Activated CD4-positive, CD25-positive, alpha-beta regulatory T cell (primary cell): ENCODE data around the gene PTPRD.

Experiments used
- DNase-seq, 4 experiments: peaks; one replicate each; lab custom pipeline; 2025; lab: John Stamatoyannopoulos, UW

The PTPRD gene

DNA sequence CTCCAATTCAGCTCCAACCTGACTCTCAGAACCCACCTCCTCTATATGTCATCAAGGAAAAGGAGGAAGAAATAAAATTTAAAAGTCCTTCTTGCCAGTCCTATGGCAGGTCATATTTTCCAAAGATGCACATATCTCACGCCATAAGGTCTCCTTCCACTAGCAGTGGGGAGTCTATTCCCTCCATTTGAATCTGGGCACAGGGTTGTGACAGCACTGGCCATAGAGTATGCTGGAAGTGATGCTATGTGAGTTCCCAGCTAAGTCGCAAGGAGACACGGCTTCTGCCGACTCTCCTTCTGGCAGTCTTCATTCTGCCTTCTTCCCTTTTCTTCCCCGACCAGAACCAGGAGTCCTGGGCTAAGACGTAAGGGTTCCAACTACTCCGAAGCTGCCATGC, 1929.3 kb downstream of the PTPRD start:
- DNase-seq: no peak

DNA sequence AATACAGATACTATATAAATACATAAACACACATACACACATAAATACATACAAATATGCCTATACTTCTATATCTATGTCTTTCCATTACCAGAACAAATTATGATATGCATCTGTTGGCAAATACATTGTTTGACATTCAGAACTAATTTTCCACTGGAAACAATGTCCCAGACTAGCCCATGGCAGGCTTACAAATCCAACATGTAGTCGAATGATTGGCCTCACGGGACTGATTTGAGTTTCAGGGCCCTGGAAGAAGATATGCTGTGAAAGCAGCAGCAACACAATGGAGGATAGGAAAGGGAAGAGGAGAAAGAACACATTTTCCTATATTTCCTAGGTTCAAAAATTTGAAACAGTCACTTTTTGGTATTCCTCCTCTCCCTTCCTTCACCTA, 1932.1 kb downstream of the PTPRD start:
- no peak for DNase-seq

DNA sequence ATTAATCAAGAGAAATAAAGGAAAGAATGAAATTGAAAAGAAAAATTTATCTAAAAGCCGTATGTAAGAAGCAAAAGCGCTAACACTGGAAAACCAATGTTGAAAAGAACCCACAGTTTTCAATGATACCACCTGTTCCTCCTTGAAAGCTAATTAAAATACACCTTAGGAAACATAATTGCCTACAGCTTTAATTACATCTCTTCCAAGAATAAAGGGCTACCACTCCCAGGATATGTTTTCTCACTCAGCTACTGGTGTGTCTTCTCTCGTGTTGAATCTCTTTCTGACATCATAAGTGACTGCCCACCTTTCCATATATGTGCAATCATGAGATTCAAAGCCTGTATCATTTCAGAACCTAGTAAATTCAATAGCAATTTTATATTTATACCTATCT, 1932.6 kb downstream of the PTPRD start:
- DNase-seq: no peak

DNA sequence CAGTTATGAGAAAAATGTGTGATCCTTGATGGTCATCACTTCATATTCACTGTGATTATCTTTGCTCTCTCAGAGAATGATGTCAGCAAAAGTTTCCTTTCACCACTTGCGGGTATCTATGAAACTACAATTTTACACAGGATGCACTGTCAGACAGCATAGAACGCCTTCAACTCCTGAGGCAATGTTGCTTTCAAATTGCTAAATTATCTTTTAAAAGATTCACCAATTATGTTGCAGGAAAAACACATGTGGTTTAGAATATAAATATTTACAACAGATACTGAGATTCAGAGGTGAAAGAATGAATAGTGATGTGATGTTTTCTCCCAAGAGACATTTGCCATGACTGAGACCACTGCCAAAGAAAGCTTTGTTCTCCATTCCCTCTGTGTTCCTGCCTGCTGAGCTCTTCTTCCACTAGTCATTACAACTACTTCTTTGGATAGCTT, 1933.4 kb downstream of the PTPRD start:
- no peak for DNase-seq

DNA sequence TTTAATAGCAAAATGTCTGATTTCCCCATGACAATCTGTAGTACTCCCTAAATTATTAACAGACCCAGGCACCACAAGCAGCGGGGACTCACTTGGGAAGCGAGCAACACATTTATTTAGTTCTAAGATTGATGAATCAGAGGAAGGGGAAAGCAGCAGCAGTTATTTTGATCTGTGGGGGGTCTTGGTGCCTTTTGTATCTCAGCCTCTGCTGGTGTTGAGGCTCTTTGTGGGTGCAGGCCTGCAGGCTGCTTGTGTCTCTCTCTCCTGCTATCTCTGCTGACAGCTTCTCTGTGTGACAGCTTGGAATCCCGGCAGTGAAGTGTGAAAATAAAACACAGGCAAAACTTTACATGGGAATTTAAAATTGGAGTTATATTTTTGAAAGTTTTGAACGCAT, 1935.1 kb downstream of the PTPRD start:
- DNase-seq: no peak

DNA sequence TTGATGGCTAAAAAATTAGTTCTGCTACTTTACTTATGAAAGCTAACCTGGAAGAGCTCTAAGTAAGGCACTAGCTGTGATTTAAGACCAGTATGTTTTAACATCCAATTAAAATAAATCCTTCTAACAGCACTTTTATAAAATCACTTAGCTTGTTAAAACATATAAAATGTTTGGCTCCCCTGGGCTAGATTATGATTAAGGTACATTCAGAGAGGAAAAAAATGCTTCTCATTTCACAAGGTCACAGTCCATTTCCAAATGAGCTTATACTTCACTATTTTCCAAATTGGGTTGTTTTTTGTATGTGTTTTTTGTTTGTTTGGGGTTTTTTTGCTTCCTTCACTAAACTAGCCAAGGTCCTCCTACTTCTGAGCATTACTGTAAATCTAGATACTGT, 1938.3 kb downstream of the PTPRD start:
- no peak for DNase-seq

DNA sequence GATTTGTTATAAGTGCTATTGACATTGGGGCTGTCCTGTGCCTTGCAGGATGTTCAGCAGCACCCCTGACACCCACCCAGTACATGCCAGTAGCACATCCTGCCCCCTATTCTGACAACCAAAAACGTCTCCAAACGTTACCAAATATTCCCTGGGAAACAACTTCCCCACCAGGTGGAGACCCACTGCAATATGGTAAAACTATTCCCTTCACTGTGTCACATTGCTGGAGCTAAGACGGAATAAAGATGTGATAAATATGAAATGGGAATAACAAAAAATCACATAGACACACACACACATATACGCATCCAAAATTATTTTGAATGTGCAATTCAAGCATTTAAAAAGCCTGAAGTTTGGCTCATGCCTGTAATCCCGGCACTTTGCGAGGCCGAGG, 1939.0 kb downstream of the PTPRD start:
- no peak for DNase-seq

DNA sequence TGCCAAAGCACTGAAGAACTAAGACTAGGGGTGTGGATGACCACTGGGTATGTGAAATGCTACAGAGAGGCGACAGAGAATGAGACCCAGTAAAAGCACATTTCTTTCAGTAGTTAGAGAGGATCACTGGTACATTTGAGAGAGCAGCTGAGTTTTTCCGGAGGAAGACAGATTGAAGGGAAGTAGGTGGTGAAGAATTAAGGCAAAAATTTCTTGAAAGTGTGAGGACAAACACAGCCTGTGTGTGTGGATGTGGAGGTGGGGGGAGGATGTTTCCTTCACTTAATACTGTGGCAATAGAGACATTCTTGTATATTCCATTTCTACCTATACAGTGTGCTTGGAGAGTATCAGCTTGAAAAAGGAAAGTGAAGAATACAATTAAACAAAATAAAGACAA, 1942.1 kb downstream of the PTPRD start:
- DNase-seq: no peak

DNA sequence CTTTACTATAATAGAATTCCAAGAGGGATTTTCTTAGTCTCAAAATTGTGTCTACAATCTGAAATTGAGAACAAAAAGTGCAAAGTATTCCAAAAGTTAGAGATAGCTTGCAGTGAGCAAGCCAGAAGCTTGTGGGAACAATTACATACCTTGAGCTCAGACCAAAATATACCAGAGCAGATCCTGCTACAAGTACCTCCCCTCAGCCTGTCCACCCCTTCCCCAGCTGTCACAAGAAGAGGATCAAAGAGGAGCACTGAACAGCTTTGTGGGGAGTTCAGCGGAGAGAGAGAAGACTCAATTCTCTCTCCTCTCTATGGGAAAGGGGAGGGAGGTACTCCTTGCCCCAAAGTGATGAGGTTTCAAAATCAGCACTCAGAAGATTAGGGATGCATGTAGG, 1944.1 kb downstream of the PTPRD start:
- DNase-seq: no peak

DNA sequence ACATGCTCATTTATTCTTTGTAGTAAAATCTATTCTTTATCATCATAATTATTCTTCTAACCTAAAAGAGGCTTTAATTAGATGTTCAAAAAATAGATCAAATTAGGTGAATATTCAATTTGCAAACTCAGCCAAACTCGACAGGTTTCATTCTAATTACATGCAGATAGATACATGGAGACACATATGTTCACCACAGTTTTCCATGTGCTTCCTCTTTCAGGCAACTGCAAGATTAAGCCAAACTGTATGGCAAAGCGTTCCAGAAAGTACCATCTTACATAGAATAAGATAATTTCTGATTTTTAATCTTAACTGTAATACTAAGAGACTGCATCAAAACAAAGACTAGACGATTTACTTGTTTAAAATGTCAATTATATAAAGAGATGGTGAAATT, 1944.6 kb downstream of the PTPRD start:
- no peak for DNase-seq

DNA sequence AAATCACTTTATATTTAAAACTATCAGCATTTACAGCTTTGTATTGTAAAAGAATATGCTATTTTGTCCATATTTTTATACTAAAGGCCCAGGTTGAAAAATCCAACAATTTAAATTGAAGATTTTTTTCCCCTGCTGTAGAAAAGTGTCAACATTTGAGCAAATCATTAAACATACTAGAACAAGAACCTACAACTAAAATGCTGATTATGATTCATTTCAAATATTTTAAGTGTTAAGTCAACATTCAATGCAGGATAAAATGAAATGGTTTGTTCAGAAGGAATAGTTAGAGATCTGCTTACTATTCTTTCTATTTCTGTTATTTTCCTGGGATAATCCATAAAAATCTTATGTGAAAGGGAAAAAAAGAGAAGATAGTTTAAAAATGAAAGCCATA, 1946.7 kb downstream of the PTPRD start:
- no peak for DNase-seq

DNA sequence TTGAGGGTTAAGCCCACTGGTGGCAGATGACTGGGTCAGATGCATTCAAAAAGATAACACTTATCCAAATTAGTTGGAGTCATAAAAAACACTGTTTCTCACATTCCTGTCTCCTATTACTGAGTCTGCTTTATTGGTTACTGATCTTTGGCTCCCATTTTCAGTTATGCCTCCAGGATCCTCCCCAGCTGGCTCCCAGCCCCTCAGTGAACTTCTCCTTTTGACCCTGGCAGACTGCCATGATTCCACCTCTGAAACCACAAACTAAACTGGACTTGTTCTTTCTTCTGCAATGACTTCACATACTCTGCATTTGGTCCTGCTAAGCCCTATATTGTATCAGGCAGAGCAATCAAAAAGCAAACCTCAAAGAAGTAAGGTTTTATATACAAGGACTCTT, 1952.4 kb downstream of the PTPRD start:
- DNase-seq: no peak

DNA sequence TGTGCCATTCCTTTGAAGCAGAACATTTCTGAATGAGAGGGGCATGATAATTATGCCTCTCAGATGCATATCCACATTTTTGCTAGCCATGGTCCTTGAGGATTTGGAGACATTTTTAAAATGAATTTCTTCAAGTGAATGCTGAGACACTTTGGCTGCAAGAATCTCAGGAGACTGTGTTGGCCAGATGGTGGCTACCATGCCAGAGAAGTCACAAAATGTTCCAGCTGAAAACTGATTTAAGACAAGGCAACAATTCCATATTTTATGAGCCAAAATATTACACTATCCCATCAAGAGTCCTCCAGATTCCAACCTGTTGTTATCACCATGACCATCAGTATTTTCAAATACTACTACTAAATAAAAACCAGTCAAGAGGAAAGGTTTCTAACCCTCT, 1953.7 kb downstream of the PTPRD start:
- no peak for DNase-seq

DNA sequence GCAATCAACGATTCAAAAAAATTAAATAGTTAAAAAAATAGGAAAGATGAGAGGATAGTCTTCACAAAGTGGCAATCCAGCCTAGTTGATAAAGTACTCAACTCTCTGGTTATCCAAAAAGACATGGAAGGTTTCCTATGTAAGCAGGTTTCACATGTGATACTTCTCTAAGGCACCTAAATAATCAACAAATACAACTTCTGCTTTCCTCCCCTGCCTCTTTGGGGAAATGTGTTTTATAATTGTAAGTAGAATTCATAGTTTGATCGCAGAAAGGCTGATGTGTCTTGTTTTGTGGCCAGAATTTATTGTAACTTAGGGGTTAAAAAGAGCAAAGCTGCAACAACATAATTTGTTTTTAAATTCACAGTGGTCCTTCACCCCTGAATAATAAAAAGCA, 1957.7 kb downstream of the PTPRD start:
- no peak for DNase-seq

DNA sequence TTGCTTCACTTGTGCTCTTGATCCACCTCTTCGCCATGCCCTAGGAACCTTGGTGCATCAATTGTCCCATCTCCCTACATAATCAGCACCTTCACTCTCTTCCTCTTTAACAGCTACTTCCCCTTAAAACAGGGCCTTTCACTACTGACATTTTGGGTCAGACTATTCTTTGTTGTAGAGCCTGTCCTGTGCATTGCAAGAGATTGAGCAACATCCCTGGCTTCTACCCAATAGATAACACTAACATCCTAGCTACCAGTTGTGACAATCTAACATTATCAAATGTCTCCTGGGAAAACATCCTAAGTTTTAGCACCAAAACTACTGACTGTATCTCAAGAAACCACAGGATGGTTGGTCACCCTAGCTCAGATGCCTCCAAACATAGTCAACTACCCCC, 1958.9 kb downstream of the PTPRD start:
- DNase-seq: no peak

DNA sequence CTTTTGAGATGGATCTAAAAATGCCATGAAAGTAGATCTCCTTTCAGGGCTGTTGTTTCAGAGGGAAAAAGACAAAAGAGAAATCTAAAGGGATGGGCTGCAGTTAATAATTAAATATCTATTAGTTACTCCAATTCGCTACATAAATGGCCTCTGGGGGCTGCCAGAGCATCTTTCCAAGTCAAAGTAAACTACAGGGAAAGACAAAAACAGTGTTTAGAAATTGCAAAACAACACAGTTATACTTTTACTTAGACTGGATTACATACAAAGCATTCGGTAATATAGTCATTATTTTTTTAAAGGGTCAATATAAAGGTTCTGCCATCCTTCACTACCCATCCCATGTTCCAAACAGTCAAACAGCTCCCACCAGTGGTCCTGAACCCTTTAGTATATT, 1959.7 kb downstream of the PTPRD start:
- no peak for DNase-seq

DNA sequence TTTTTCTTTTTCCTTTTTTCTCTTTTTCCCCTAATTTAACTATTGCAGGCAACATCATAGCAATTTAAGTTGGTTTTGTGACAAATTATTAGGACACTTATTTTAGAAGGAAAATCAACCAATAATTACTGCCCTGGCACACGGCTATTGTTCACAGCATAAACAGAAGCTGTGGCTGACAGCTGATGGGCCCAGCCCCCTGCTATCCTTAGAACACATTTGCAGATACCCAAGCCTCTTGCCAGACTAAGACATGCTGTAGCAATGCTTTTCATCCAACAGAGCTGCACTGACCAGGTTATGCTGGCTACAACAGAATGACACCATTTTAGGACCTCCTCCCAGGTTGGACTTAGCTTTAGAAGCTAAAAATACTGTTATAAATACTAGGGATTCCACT, 1960.5 kb downstream of the PTPRD start:
- no peak for DNase-seq

DNA sequence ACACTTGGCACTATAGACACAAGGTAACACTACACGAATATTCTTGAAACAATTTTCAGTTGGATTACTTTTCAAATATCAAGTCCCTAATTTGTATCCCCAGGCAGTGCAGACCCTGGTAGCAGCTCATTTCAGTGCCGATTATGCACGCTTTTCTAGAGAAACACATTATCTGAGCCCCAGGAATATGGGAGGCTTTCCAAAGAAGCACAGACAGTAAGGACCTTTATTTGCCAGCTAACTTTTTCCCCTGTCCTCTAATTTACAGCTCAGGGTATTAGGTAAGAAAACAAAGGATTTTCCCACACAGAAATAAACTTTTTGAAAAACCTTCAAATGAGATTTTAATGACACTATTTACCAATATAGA, 1961.0 kb downstream of the PTPRD start:
- DNase-seq: no peak

DNA sequence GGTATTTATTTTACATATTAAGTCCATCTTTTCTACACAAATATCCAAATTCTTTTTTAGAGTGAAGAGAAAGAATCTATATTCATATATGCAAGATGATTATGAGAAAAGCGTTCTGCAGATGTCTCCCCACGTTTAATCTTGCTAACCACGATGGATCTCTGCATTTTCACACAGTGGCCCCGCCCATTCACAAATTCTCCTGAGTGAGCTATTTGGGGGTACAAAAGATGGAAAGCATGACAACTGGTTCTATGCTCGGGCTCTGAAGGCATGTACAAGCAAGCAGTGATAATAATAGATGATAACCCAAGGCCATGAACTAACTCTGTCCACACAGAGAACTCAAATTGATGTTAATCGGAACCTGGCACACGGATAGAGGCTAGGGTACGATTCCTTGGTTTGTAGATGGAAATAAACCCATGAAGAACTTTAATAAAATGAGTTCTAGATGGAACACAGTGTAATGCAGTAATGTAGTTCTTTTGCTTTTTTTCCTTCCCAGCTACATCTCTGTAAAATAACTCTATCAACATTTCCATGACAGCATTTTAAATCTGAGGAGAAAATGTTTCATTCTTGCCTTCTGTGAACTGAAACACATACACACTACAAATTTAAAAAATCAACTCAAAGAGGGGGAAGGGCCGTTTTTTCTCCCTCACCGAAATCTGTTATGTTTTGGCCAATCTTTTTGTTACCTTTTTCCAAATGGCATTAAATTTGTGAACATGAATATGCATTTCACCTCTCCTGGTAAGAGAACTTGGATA, 1961.5 kb downstream of the PTPRD start:
- DNase-seq: no peak

DNA sequence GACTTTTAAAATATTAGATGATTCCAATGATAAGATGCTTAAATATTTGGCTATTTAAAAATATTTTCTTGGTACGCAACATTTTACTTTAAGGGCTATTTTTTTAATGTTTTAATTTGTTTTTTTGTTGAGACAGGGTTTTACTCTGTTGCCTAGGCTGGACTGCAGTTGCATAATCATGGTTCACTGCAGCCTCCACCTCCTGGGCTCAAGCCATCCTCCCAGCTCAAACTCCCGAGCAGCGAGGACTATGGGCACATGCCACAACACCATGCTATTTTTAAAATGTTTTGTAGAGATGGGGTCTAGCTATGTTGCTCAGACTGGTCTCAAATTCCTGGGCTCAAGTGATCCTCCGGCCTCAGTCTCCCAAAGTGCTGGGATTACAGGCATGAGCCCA, 1963.0 kb downstream of the PTPRD start:
- no peak for DNase-seq

DNA sequence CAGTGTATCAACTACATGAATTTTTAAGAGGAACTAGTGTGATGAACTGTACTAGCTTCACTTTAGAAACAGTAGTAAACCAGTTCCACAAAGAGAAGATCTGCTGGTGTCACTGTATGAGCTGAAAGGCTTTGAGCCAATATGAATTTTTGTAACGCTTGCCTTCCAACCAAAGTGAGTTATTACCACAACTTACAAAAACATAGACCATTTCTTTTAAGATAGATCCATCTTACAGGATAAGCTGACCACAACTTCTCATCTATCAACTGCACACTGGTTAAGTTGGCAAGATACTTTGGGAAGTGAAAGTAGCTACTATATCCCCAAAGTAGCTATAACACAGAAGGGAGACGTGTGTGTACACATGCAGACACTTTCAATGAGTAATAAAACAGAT, 1963.6 kb downstream of the PTPRD start:
- DNase-seq: no peak

DNA sequence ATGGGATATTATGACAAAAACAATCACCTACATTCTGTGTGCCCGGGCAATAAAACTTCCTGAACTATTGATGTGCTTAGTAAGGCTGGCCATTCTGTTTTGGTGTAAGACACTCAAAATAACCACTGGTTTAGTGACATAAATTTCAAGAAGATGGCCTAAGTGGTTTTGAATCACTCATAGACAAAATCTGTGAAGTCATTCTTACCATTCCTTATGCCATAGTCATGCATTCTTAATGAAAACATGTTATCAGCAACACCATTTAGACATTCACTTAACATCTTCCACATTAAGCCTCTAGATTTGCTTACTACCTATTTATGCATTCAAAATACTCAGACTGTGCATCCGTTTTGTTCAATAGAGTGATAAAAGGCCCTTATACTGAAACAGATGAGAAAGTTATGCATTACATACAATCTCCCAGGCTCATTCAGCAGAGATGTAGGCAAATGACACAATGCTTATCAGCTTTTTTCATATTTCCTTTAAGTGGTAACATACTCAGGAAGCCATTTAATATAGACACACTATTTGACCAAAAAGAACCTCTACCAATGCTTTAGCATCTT, 1964.4 kb downstream of the PTPRD start:
- DNase-seq: no peak

DNA sequence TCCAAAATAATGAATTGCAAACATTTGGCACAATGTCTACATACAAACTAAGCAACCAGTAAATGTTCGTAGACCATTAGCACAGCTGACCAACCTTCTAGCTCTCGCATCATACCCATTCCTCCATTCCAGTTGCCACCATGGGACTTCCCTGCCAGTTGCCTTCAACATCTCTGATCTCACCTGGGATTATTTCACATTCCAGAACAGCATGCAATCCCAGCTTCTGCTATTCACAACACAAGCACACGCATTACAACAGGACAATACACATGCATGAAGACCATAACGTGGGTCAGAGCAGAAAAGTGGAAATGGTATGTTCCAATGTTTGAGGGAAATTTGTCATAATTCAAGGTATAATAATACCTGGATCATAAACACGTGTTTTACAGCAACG, 1965.0 kb downstream of the PTPRD start:
- no peak for DNase-seq

DNA sequence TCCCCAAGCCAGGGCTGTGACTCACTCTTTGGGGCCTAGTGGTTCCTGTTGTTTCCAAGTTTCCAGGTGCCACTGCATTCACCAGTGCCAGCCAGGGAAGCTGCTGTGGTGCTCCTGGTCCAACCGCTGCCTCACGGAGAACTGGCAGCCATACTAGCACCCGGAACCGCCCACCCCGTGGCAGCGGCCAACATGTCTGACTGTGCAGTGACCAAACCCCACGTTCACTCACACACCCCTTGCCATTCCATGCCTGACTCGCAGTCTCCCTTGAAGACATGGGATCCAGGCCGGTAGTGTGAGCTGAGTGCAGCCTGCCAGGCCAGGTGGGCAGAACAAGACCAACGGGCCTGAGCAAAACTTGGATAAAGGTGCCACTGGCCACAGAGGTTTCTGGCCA, 1968.2 kb downstream of the PTPRD start:
- DNase-seq: no peak
